Ovary (tissue), 10 donors: ENCODE results near the gene SPINT4. TPM values are rescaled to one million over a fixed set of nuclear protein-coding genes. Genes with fewer than 3 reads are reported as not detected.
"Not testable (repeated sequence)": the region's sequence is repeated elsewhere in the genome, so short reads cannot be mapped to it uniquely, and the experiment has no call there.

ENCODE experiments used
- DNase-seq, 5 donors: peaks; one replicate each; pipeline ENCODE4 v3.0.0-alpha.2; 2019 to 2020
- H3K27ac ChIP-seq, 2 donors: fragments of 200-600 bp; one replicate each; pipeline versions ENCODE4 v1.5.1 to v1.8.0; 2019 to 2022
- H3K27me3 ChIP-seq: fragments of 200-600 bp; one replicate; pipeline ENCODE4 v1.8.0; 2022
- H3K36me3 ChIP-seq: fragments of 200-600 bp; sonication (generic); one replicate; pipeline ENCODE4 v1.5.1; 2019
- H3K4me1 ChIP-seq: one replicate; pipeline ENCODE4 v1.8.1; 2013; ENCODE audit warnings: mild to moderate bottlenecking, moderate library complexity; ENCODE audit not compliant: insufficient read depth
- H3K4me3 ChIP-seq: fragments of 200-600 bp; sonication (generic); one replicate; pipeline ENCODE4 v1.5.1; 2017
- H3K9me3 ChIP-seq, 2 donors: fragments of 200-600 bp in 1 of 2; sonication (generic) in 1 of 2; one replicate each; pipeline versions ENCODE4 v1.5.1 to v1.8.1; 2013 to 2019; ENCODE audit warnings: mild to moderate bottlenecking in 1 of 2, moderate library complexity in 1 of 2
- CTCF ChIP-seq, 3 donors: fragments of 450-650 bp in 2 of 3; fragments of 200-600 bp in 1 of 3; IDR thresholded peaks; one replicate each; pipeline versions ENCODE4 v1.5.1 to v1.8.0; 2016 to 2022; ENCODE audit warnings: antibody characterized with exemption in 3 of 3, mild to moderate bottlenecking in 1 of 3
- EP300 ChIP-seq: sonication (generic); formaldehyde crosslinking; IDR thresholded peaks from one replicate; pipeline ENCODE4 v1.6.1; 2017; ENCODE audit warnings: antibody characterized with exemption
- POLR2A ChIP-seq: fragments of 450-650 bp; IDR thresholded peaks from one replicate; pipeline ENCODE4 v1.6.1; 2017; ENCODE audit warnings: antibody characterized with exemption, mild to moderate bottlenecking, moderate library complexity
- WGBS, 3 donors: extraction: QIAGEN DNeasy Blood & Tissue Kit in 1 of 3; methylation state at CpG; one replicate each; pipeline versions ENCODE4 v1.1.5 to v1.1.7; 2013 to 2017; 5-methylcytosine and 5-hydroxymethylcytosine counted together
- intact Hi-C, 4 donors: fragments of 100-400 bp; cut with DNase I; formaldehyde crosslinking; loops; one replicate each; pipeline versions ENCODE4 v1.11.0 to v1.15.1; 2022 to 2023
- long read RNA-seq, 3 donors: library from polyadenylated mRNA in 2 of 3; unstranded in 2 of 3; transcript quantifications; one replicate each; pipeline ENCODE4 v2.0.0 and lab custom pipeline, GENCODE V29; 2021 to 2026
- polyA plus RNA-seq, 2 donors: library from polyadenylated mRNA; stranded (reverse); fragments of 200-250 nt in 1 of 2; fragments of 350-450 nt in 1 of 2; fragmentation: Illumina TruSeq in 1 of 2; extraction: RNeasy Lipid Tissue Mini Kit (QIAGEN cat#74804) in 1 of 2; gene quantifications; one replicate each; pipeline ENCODE4 v1.2.3, GENCODE V29; 2013 to 2014
- total RNA-seq, 7 donors: library from RNA; depleted of rRNA in 2 of 7; stranded (reverse); fragments of >200 nt in 2 of 7; fragmentation: NEBNext Ultra II Directional in 3 of 7; extraction: Animal tissue kit (Norgen Biotek cat#: 25700) in 3 of 7; gene quantifications; one replicate each; pipeline versions ENCODE4 v1.1.0 to v1.2.4, GENCODE V29; 2016 to 2023
- donor health status: DM: no; HTN: no; CAD: no; lungs with moderate emphysema.
- donor health status: DM: no; HTN: no; CAD: no.
- donor health status: Bipolar disorder and iron deficiency.
- donor health status: DM: yes; HTN: yes; CAD: no.
- donor health status: DM: no; HTN: no; CAD: no.
- donor health status: DM: yes; HTN: yes; CAD: no.

Gene SPINT4
- total RNA-seq: not detected
- polyA plus RNA-seq: not detected
- long read RNA-seq, donor 1, partial matches to known transcripts: 0 of 1 reads
- long read RNA-seq, donor 1, other reads (novel, unspliced or antisense): 1 of 1 reads
- long read RNA-seq, donor 2: 0 reads
- long read RNA-seq, donor 3: 0 reads

GRCh38 chr20:45722047-45722446 lies at the start of gene SPINT4:
SPINT4 (plus strand) TSS chr20:45722347; CDS start chr20:45722368, 21 bp downstream.
- Histone ChIP-seq H3K9me3 (no peaks in the 10 kb centered on the region), H3K27me3 (no peaks in the 10 kb centered on the region), H3K4me3 (no peak within 1 kb of the TSS), H3K27ac (no peak within 1 kb of the TSS), H3K36me3 (no peaks in the 10 kb centered on the region), H3K4me1 (no peaks in the 10 kb centered on the region)
- TF ChIP-seq EP300 (no peak), CTCF (IDR thresholded peaks at IDR 0.05) (no peak), POLR2A (no peak)
- intact Hi-C loops: no loop called here
- no peak for DNase-seq
- 62 to 68% (median 67%) methylated on average over 1 of the region's 1 CpG for WGBS, 3 donors

GRCh38 chr20:45672765-45673164 lies 49.4 kb upstream of the SPINT4 start:
- H3K27me3 ChIP-seq: no peaks in the 10 kb centered on the region
- no peaks in the 10 kb centered on the region for H3K36me3 ChIP-seq
- no peak for DNase-seq
- no peaks in the 10 kb centered on the region for H3K9me3 ChIP-seq
- no peak overlapping the region for H3K27ac ChIP-seq
- intact Hi-C loops: no loop called here
- TF ChIP-seq CTCF (IDR thresholded peaks at IDR 0.05) (no peak), EP300 (no peak), POLR2A (no peak)
- no peaks in the 10 kb centered on the region for H3K4me1 ChIP-seq
- no peak overlapping the region for H3K4me3 ChIP-seq

- Histone ChIP-seq H3K27me3 (no peaks in the 10 kb centered on the region), H3K36me3 (no peaks in the 10 kb centered on the region), H3K9me3 (peaks cover 0 to 3% of the 10 kb centered on the region in 2 donors), H3K4me3 (no peak overlapping the region), H3K27ac (no peak overlapping the region), H3K4me1 (no peaks in the 10 kb centered on the region)
- intact Hi-C loops: no loop called here
- no peak for DNase-seq
- TF ChIP-seq POLR2A (no peak), CTCF (IDR thresholded peaks at IDR 0.05) (no peak), EP300 (no peak)
Observed at GRCh38 chr20:45679650-45680049, 42.5 kb upstream of the SPINT4 start.

- DNase-seq: no peak
- intact Hi-C loops: no loop called here
- Histone ChIP-seq H3K36me3 (no peaks in the 10 kb centered on the region), H3K4me1 (no peaks in the 10 kb centered on the region), H3K9me3 (no peaks in the 10 kb centered on the region), H3K27ac (no peak overlapping the region), H3K4me3 (no peak overlapping the region), H3K27me3 (no peaks in the 10 kb centered on the region)
- 56 to 65% (median 63%) methylated on average over 3 of the region's 3 CpGs for WGBS, 3 donors
- no peak for TF ChIP-seq POLR2A
- TF ChIP-seq CTCF (IDR thresholded peaks at IDR 0.05): no peak
- TF ChIP-seq EP300: no peak
Observed at GRCh38 chr20:45685896-45686295, 36.3 kb upstream of the SPINT4 start.

- H3K36me3 ChIP-seq, H3K27ac ChIP-seq, H3K9me3 ChIP-seq, H3K4me3 ChIP-seq, H3K27me3 ChIP-seq, DNase-seq, intact Hi-C loops, H3K4me1 ChIP-seq: not testable (repeated sequence)
- 80 to 89% (median 82%) methylated on average over 12 of the region's 12 CpGs for WGBS, 3 donors
Observed at GRCh38 chr20:45693346-45693745, 28.8 kb upstream of the SPINT4 start.
